Vagina (tissue), 2 donors: ENCODE measurements around the gene KIF18A. TPM values are rescaled to one million over a fixed set of nuclear protein-coding genes. Genes with fewer than 3 reads are reported as not detected.

ENCODE experiments used
- DNase-seq, 2 donors: peaks; one replicate each; pipeline ENCODE4 v3.0.0-alpha.2; 2017; ENCODE audit errors: extremely low spot score in 2 of 2
- H3K27ac ChIP-seq: fragments of 200-600 bp; sonication (generic); one replicate; pipeline ENCODE4 v1.5.1; 2019
- H3K27me3 ChIP-seq: fragments of 200-600 bp; sonication (generic); one replicate; pipeline ENCODE4 v1.5.1; 2019
- H3K36me3 ChIP-seq, 2 donors: fragments of 200-600 bp; sonication (generic); one replicate each; pipeline ENCODE4 v1.5.1; 2017 to 2019
- H3K4me1 ChIP-seq: fragments of 200-600 bp; sonication (generic); one replicate; pipeline ENCODE4 v1.5.1; 2019
- H3K4me3 ChIP-seq, 2 donors: fragments of 200-600 bp; sonication (generic); 1 replicate in 1 of 2; 2 replicates in 1 of 2; pipeline ENCODE4 v1.5.1; 2016 to 2019
- H3K9me3 ChIP-seq: fragments of 200-600 bp; sonication (generic); one replicate; pipeline ENCODE4 v1.5.1; 2019
- POLR2A ChIP-seq, 2 donors: fragments of 450-650 bp; IDR thresholded peaks; one replicate each; pipeline ENCODE4 v1.6.1; 2017; ENCODE audit warnings: antibody characterized with exemption in 2 of 2, mild to moderate bottlenecking in 2 of 2, moderate library complexity in 2 of 2
- POLR2AphosphoS5 ChIP-seq, 2 donors: sonication (generic); formaldehyde crosslinking; IDR thresholded peaks; one replicate each; pipeline ENCODE4 v1.9.0; 2017; ENCODE audit warnings: antibody characterized with exemption in 2 of 2, mild to moderate bottlenecking in 2 of 2, low read depth in 1 of 2; ENCODE audit not compliant: insufficient read depth in 1 of 2
- intact Hi-C: fragments of 100-400 bp; cut with DNase I; formaldehyde crosslinking; loops from one replicate; pipeline ENCODE4 v1.15.1; 2023
- total RNA-seq: library from RNA; depleted of rRNA; stranded (reverse); fragments of >200 nt; gene quantifications from one replicate; pipeline ENCODE4 v1.2.3, GENCODE V29; 2016
- TF ChIP-seq, protein P1 (sequence below), 3 experiments: fragments of 450-650 bp in 2 of 3; fragments of 200-600 bp in 1 of 3; sonication (generic) in 1 of 3; IDR thresholded peaks; one replicate each; pipeline ENCODE4 v1.5.1; 2017 to 2019; ENCODE audit warnings: antibody characterized with exemption in 3 of 3, mild to moderate bottlenecking in 2 of 3, moderate library complexity in 2 of 3

The KIF18A gene
- total RNA-seq, 1 donor from 2014 or later, result 2.5 TPM

DNA sequence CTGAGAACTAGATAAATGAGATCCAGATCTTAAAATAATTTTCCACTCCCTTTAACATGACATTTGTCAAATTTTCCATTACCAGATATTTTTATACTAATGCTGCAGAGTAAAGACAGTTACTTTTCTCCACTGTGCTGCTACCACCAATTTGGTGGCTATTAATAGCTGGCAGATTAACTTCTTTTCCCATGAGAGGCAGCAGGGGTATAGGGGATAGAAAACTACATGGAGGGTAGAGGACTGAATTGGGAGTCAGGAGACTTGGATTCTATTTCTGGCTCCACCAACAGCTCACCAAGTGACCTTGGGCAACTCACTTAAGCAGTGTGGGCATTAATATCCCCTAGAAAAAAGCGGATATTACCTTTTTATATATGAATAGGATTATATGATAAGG is 69.2 kb downstream of the KIF18A start:
- no peaks in the 10 kb centered on the region for H3K27me3 ChIP-seq
- no peak overlapping the region for H3K27ac ChIP-seq
- no peaks in the 10 kb centered on the region for H3K36me3 ChIP-seq
- H3K9me3 ChIP-seq, result no peaks in the 10 kb centered on the region
- H3K4me3 ChIP-seq, result no peak overlapping the region
- intact Hi-C loops, result no loop called here
- H3K4me1 ChIP-seq, result no peaks in the 10 kb centered on the region
- TF ChIP-seq POLR2AphosphoS5 (IDR thresholded peaks at IDR 0.05; ENCODE audit: insufficient read depth in 1 of 2, low read depth in 1 of 2) (no peak), POLR2A (IDR thresholded peaks at IDR 0.05) (no peak)
- TF ChIP-seq, protein P1, sequence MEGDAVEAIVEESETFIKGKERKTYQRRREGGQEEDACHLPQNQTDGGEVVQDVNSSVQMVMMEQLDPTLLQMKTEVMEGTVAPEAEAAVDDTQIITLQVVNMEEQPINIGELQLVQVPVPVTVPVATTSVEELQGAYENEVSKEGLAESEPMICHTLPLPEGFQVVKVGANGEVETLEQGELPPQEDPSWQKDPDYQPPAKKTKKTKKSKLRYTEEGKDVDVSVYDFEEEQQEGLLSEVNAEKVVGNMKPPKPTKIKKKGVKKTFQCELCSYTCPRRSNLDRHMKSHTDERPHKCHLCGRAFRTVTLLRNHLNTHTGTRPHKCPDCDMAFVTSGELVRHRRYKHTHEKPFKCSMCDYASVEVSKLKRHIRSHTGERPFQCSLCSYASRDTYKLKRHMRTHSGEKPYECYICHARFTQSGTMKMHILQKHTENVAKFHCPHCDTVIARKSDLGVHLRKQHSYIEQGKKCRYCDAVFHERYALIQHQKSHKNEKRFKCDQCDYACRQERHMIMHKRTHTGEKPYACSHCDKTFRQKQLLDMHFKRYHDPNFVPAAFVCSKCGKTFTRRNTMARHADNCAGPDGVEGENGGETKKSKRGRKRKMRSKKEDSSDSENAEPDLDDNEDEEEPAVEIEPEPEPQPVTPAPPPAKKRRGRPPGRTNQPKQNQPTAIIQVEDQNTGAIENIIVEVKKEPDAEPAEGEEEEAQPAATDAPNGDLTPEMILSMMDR (IDR thresholded peaks at IDR 0.05), result no peak
- no peak for DNase-seq

DNA sequence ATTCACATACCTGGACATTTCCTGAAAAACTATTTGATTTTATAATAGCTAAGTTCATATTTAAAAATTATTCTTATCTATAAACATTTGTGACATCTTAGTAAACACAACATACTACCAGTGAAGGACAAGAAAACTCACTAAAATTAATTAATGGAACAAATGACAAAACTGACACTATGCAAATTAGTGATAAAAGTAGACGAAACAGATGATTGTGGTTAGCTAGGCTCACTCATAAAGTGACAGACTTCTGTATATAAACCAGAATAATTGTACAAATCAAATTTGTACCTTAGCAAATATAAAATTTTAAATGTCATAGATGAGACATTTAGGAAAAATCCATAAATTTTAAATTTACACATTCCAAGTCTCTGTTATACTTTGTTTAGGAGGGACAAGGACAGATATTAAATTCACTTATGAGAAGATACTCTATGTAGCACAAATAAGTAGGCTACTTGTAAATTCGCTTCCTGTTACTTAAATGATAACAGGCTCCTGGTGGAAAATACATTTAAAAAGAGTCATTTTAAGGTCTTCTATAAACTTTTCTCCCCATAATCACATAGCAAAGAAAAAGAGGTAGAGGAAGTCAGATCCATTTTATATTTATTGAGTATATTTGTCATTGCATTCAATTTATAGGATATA is 81.2 kb downstream of the KIF18A start:
- H3K27me3 ChIP-seq, result no peaks in the 10 kb centered on the region
- H3K9me3 ChIP-seq, result no peaks in the 10 kb centered on the region
- no peaks in the 10 kb centered on the region for H3K4me1 ChIP-seq
- TF ChIP-seq, protein P1 (IDR thresholded peaks at IDR 0.05), result no peak
- TF ChIP-seq POLR2AphosphoS5 (IDR thresholded peaks at IDR 0.05; ENCODE audit: insufficient read depth in 1 of 2, low read depth in 1 of 2) (no peak), POLR2A (IDR thresholded peaks at IDR 0.05) (no peak)
- DNase-seq, result no peak
- intact Hi-C loops, result no loop called here
- H3K36me3 ChIP-seq, result no peaks in the 10 kb centered on the region
- no peak overlapping the region for H3K27ac ChIP-seq
- H3K4me3 ChIP-seq, result no peak overlapping the region

DNA sequence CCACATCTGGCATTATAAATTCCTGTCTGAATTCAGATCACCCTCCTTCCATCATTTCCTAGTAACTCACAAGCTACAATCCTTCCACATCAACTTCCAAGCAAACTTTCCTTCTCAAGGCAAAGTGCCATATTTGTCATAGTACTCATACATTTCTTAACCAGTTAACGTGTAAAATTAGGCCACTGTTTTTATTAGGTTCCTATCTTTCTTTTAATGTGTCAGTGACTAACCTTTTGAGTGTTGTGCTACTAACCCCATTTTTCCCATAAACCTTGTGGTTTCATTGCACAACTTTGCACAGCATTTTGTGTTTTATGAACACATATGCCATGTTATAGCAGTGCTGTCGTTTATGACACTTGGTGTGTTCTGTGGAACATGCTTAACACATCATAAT is 90.1 kb downstream of the KIF18A start:
- no peak overlapping the region for H3K27ac ChIP-seq
- H3K36me3 ChIP-seq, result no peaks in the 10 kb centered on the region
- DNase-seq, result no peak
- TF ChIP-seq POLR2A (IDR thresholded peaks at IDR 0.05) (no peak), POLR2AphosphoS5 (IDR thresholded peaks at IDR 0.05; ENCODE audit: insufficient read depth in 1 of 2, low read depth in 1 of 2) (no peak)
- TF ChIP-seq, protein P1 (IDR thresholded peaks at IDR 0.05), result no peak
- H3K9me3 ChIP-seq, result no peaks in the 10 kb centered on the region
- intact Hi-C loops, result no loop called here
- H3K27me3 ChIP-seq, result no peaks in the 10 kb centered on the region
- H3K4me1 ChIP-seq, result no peaks in the 10 kb centered on the region
- H3K4me3 ChIP-seq, result no peak overlapping the region

DNA sequence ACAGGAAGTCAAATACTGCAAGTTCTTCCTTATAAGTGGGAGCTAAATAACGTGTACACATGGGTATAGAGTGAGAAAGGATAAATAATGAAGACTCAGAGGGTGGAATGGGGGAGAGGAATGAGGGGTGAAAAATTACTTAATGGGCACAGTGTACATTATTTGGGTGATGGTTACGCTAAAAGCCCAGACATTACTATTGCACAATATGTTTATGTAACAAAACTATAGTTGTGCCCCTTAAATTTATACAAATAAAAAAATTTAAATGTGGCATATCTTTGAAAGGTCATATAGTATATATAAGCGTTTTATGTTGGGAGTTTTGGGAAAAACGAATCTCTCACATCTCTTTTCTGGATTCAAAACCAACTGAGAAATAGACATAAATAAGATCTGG is 96.1 kb downstream of the KIF18A start:
- H3K9me3 ChIP-seq, result no peaks in the 10 kb centered on the region
- H3K27ac ChIP-seq, result no peak overlapping the region
- intact Hi-C loops, result no loop called here
- no peak for DNase-seq
- no peaks in the 10 kb centered on the region for H3K27me3 ChIP-seq
- TF ChIP-seq POLR2A (IDR thresholded peaks at IDR 0.05) (no peak), POLR2AphosphoS5 (IDR thresholded peaks at IDR 0.05; ENCODE audit: insufficient read depth in 1 of 2, low read depth in 1 of 2) (no peak)
- TF ChIP-seq, protein P1 (IDR thresholded peaks at IDR 0.05), result no peak
- no peaks in the 10 kb centered on the region for H3K36me3 ChIP-seq
- no peaks in the 10 kb centered on the region for H3K4me1 ChIP-seq
- H3K4me3 ChIP-seq, result no peak overlapping the region

DNA sequence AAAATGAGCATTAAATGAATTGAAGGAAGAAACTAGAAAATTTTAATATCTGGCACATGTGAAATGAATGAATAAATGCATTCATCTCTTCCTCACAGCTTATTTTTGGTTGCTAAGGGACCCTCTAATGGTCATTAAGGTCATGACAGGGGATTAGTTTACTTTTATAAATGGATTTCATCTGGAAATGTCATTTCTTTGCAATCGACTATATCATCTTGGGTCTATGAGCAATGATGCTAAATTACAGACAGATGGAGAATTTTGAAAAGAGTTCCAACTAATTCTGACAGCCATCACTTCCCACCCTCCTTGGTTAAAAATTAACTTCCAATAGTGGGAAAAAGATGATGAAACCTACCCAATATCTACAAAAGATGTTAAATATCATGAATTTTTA is 98.0 kb downstream of the KIF18A start:
- no peaks in the 10 kb centered on the region for H3K27me3 ChIP-seq
- TF ChIP-seq POLR2A (IDR thresholded peaks at IDR 0.05) (no peak), POLR2AphosphoS5 (IDR thresholded peaks at IDR 0.05; ENCODE audit: insufficient read depth in 1 of 2, low read depth in 1 of 2) (no peak)
- TF ChIP-seq, protein P1 (IDR thresholded peaks at IDR 0.05), result no peak
- H3K4me1 ChIP-seq, result no peaks in the 10 kb centered on the region
- H3K4me3 ChIP-seq, result no peak overlapping the region
- DNase-seq, result no peak
- intact Hi-C loops, result no loop called here
- H3K36me3 ChIP-seq, result no peaks in the 10 kb centered on the region
- no peak overlapping the region for H3K27ac ChIP-seq
- H3K9me3 ChIP-seq, result no peaks in the 10 kb centered on the region
